Activated effector memory CD4-positive, alpha-beta T cell treated with Interleukin-2 at 50 U/mL for 16 hours (primary cell): ENCODE measurements around the gene INPP4A.

Experiments used
- DNase-seq: peaks from one replicate; pipeline ENCODE4 v3.0.0-alpha.2; 2020

INPP4A gene

DNA sequence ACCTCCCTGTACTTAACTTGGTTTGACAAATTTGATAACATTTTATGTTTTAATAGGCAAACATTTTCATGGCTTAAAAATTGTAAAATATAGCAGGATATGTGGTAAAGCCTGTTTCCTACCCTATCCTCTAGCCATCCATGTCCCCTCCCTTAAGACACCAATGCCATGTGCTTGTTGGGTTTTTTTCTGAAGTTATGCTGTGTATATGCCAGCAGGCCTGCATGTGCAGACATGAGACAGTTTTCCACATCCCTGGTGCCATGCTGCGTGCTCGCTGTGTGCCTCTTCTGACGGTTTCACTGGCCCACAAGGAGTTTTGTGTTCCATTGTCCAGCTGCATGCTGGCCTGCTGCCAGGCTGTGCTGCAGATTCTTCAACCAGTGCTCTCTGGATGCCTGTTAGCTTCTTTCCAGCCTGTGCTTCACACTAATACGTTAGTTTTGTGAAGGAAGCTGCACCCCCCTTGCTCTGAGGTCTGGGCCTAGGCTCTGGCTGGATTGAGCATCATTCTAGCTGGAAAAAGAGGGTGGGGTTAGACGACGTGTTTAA lies 16.9 kb downstream of the INPP4A start:
- no peak for DNase-seq

DNA sequence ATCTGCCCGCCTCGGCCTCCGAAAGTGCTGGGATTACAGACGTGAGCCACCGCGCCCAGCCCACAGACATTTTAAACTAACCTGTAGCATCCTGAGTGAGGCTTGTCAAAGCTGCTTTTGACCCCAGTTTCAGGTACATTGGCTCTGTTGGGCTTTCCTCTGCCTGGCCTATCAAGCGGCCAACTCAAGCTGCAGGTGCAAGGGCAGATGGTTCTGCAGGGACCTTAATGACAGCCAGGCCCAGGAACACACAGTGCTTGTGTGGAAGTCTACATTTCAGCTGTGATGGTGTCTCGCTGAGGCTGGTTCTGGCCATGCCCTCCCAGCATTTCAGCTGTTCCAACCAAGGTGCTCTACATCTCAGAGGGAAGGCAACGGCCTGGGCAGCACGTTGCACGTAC lies 18.4 kb downstream of the INPP4A start:
- DNase-seq = no peak

- DNase-seq = no peak
These were observed 18.9 kb downstream of the INPP4A start for GRCh38 chr2:98463551-98463971.

GRCh38 chr2:98463988-98464771 lies 19.5 kb downstream of the INPP4A start:
- DNase-seq = no peak

GRCh38 chr2:98464772-98465310 lies 20.2 kb downstream of the INPP4A start:
- DNase-seq = no peak

GRCh38 chr2:98465456-98466226 lies 21.0 kb downstream of the INPP4A start:
- peak; percentile 84 for DNase-seq

GRCh38 chr2:98467082-98467536 lies 22.5 kb downstream of the INPP4A start:
- DNase-seq = no peak

GRCh38 chr2:98467652-98468051 lies 23.0 kb downstream of the INPP4A start:
- no peak for DNase-seq

DNA sequence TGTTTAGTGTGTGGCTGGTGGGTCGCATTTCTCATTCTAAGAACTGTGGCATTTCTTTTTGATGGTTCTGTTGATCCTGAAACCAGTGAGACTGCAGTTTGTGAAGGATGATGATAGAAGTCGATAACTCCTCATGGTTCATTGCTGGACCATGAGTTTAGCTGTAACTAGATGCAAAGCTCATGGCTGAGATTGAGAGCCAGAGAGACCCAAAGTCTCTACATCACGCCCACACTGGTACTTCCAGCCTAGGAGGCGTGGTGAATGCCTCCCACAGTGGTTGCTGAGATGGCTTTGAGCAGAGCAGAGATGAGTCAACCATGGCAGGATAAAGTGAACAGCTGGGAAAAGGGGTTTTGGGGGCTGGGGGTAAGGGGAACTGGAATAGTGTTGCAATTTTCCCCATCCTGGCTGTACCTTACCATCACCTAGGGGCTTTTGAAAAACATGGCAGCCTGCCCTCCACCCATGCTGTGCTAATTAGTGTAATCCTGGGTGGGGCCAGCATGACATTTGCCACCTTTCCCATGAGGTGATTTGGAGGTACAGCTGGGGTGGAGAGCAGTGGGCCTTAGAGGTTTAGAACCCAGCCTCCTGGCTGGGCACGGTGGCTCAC lies 24.1 kb downstream of the INPP4A start:
- DNase-seq = no peak

DNA sequence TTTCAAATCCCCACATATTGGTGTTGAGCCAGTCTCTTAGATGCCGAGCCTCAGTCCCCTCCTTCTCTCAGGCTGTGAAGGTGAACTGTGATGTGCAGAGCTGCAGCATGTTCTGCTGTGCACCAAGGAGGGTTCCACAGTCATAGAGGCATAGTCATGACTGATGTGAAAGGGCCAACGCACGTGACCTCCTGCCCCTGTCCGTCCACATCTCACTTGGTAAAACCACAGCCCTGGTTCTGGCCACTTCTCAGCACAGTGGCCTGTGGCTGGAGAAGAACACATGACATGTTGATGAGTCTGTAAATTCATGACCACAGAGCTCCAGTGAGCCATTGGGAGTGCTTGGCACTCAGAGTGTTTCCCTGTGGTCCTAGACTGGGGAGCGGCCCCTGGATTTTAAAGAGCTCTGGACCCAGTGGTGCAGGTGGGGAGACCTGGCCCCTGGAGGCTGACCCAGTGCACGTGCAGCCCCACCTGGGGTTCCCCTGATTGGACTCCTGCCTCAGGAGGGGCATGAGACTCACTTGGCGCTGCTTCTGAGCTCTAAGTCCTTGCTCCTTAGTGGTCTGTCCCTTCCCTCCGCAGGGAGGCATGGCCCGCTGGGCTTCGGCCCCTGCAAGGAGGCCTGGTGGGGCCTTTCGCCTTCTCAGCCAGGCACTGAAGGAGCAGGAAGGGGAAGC lies 25.3 kb downstream of the INPP4A start:
- no peak for DNase-seq

GRCh38 chr2:98470851-98471255 lies 26.2 kb downstream of the INPP4A start:
- no peak for DNase-seq

GRCh38 chr2:98471402-98472131 lies 26.9 kb downstream of the INPP4A start:
- DNase-seq = no peak

DNA sequence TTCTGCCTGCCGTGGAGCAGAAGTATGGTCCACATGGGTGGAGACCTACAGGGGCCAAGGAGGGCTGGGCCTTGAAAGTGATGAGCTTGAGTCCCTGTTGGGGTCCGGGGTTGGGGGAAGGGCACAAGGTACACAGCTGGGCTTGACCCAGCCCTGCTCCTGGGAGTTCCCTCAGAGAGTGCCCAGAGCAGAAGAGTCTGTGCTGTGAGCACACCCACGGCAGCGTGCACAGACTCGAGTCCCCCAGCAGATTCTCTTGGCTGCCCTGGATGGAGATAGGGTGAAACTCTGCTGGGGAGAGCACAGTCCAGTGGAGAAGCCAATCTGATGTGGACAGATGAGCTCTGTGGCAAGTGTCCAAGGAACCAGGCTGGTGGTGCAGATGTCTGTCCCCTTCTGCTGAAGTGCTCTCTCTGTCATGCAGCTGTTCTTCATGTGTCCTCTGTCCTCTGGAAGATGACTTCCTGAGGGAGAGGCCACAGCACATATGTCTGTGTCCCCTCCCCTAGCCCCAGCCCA lies 27.5 kb downstream of the INPP4A start:
- DNase-seq = no peak

DNA sequence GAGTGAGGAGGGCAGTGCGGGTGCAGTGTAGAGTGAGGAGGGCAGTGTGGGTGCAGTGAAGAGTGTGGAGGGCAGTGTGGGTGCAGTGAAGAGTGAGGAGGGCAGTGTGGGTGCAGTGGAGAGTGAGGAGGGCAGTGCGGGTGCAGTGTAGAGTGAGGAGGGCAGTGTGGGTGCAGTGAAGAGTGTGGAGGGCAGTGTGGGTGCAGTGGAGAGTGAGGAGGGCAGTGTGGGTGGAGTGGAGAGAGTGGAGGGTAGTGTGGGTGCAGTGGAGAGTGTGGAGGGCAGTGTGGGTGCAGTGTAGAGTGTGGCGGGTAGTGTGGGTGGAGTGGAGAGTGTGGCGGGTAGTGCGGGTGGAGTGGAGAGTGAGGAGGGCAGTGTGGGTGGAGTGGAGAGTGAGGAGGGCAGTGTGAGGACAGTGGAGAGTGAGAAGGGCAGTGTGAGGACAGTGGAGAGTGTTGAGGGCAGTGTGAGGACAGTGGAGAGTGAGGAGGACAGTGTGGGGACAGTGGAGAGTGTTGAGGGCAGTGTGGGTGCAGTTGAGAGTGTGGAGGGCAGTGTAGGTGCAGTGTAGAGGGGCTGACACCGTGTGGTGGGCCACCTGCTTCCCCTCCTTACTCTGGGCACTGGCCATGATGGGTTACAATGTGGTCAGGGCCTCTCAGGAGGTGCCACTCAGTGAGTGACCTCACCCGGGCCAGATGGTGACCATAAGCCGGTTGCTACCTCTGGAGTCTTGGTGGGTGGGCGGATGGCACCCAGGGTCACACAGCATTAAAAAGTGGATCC lies 28.5 kb downstream of the INPP4A start:
- DNase-seq = no peak

GRCh38 chr2:98473995-98474780 lies 29.5 kb downstream of the INPP4A start:
- DNase-seq = no peak

- no peak for DNase-seq
These were observed 30.4 kb downstream of the INPP4A start for GRCh38 chr2:98474979-98475632.

- no peak for DNase-seq
These were observed 31.7 kb downstream of the INPP4A start for GRCh38 chr2:98476192-98476868.

DNA sequence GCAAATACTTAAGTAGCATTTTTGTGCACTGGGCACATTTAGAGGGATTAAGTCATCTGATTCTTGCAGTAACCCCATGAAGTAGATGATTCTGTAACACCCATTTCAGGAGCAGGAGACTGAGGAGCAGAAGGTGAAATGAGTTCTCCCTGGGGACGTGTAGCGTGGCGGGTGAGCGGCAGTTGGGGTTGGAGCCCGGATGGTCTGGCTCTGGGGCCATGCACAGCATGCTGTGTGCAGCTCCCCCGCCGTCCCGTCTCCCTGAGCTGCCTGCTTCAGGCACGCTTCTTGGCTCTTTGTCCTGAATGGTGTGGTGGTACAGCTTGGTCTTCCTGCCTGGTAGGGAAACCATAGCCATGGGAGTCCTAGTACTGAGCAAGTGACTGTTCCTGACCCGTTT lies 32.4 kb downstream of the INPP4A start:
- DNase-seq = no peak

DNA sequence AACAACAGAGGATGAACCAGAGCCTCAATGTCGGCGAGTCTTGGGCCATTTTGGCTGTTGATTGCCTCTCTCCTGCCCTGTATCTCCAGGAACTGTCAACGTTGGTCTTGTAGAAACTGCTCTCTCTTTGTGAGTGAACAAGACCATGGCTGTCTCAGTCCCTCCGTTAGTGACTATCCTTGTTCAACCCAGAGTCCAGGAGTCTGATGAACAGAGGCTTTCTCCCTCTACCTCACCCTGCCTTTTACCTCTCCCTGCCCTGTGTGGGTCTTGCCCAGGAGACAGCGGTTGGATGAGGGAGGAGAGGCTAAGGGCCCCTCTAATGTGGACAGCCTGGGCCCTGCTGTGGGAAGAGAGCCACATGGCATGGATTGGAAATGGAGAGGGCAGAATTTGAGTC lies 32.8 kb downstream of the INPP4A start:
- DNase-seq = no peak
